A673 (cell line): Measurements from ENCODE around the gene DRC7. TPM values are rescaled to one million over a fixed set of nuclear protein-coding genes. Genes with fewer than 3 reads are reported as not detected.

ENCODE experiments used
- BruUV-seq: library from RNA; stranded (reverse); fragments of 400-500 nt; replicated peaks from 2 replicates; lab custom pipeline; 2021; lab: Mats Ljungman, UMichigan
- CTCF ChIA-PET: fragments of 300-600 bp; sonication (Branson Sonifier 250); formaldehyde crosslinking; loops from one replicate; lab custom pipeline; 2022; ENCODE audit warnings: antibody characterized with exemption; lab: Charles Lee
- POLR2A ChIA-PET: fragments of 300-600 bp; sonication (Branson Sonifier 250); formaldehyde crosslinking; loops from one replicate; lab custom pipeline; 2022; ENCODE audit warnings: antibody characterized with exemption; ENCODE audit not compliant: low non-redundant PET; lab: Charles Lee
- DNase-seq: peaks from one replicate; pipeline ENCODE4 v3.0.0-alpha.2; 2015; ENCODE audit warnings: low spot score
- H3K27ac ChIP-seq: fragments of 200-600 bp; sonication (generic); 2 replicates; pipeline ENCODE4 v1.5.1; 2016; ENCODE audit warnings: mixed run types, low read depth, mild to moderate bottlenecking, mixed read lengths, antibody characterized with exemption, low read length; ENCODE audit not compliant: poor library complexity, severe bottlenecking
- H3K27me3 ChIP-seq: fragments of 200-600 bp; sonication (generic); replicated peaks from 2 replicates; pipeline ENCODE4 v1.6.1; 2017; ENCODE audit warnings: mixed run types, low read depth, mild to moderate bottlenecking, mixed read lengths, antibody characterized with exemption, low read length; ENCODE audit not compliant: insufficient read depth, poor library complexity
- H3K36me3 ChIP-seq: fragments of 200-600 bp; sonication (generic); 2 replicates; pipeline ENCODE4 v1.6.1; 2016; ENCODE audit warnings: mixed run types, mild to moderate bottlenecking, mixed read lengths, antibody characterized with exemption, low read length; ENCODE audit not compliant: insufficient read depth, poor library complexity, severe bottlenecking
- H3K4me1 ChIP-seq: fragments of 200-600 bp; sonication (generic); 2 replicates; pipeline ENCODE4 v1.6.1; 2017; ENCODE audit warnings: mixed run types, mild to moderate bottlenecking, mixed read lengths, antibody characterized with exemption, low read length; ENCODE audit not compliant: insufficient read depth, poor library complexity, severe bottlenecking
- H3K4me3 ChIP-seq: fragments of 200-600 bp; sonication (generic); 2 replicates; pipeline ENCODE4 v1.5.1; 2016; ENCODE audit warnings: low read depth, mixed run types, mild to moderate bottlenecking, mixed read lengths, low read length; ENCODE audit not compliant: poor library complexity, severe bottlenecking
- H3K9me3 ChIP-seq: fragments of 200-600 bp; sonication (generic); 2 replicates; pipeline ENCODE4 v1.6.1; 2016; ENCODE audit warnings: mixed run types, low read depth, mild to moderate bottlenecking, mixed read lengths, antibody characterized with exemption, low read length; ENCODE audit not compliant: poor library complexity, severe bottlenecking
- CTCF ChIP-seq: fragments of 300-800, 200-600 bp; sonication (generic); conservative IDR thresholded peaks from 2 replicates; pipeline ENCODE4 v1.5.1; 2017; ENCODE audit warnings: low read depth, mild to moderate bottlenecking, antibody characterized with exemption, low read length, moderate library complexity, mixed read lengths
- EZH2 ChIP-seq: fragments of 200-600 bp; sonication (generic); IDR thresholded peaks from 2 replicates; pipeline ENCODE4 v1.6.1; 2017; ENCODE audit warnings: borderline replicate concordance, low read depth, mild to moderate bottlenecking, mixed read lengths, antibody characterized with exemption, low read length; ENCODE audit not compliant: poor library complexity, severe bottlenecking
- intact Hi-C: fragments of 100-400 bp; cut with micrococcal nuclease; formaldehyde crosslinking; loops from one replicate; pipeline ENCODE4 v1.10.0; 2022; ENCODE audit not compliant: unreplicated experiment
- total RNA-seq: library from RNA; stranded (reverse); gene quantifications from 2 replicates; pipeline ENCODE4 v1.2.3, GENCODE V29; 2021

DRC7 gene
- total RNA-seq, 1 experiment from 2014 or later = not detected

- ChIA-PET CTCF (no interaction called here), POLR2A (no interaction called here)
- H3K27me3 ChIP-seq = no peaks in the 10 kb centered on the region
- no peak for DNase-seq
- intact Hi-C loops = no loop called here
- no TSS peak for BruUV-seq
- no peak overlapping the region for H3K4me3 ChIP-seq
- TF ChIP-seq CTCF (no peak), EZH2 (no peak)
- H3K4me1 ChIP-seq = peaks cover 3% of the 10 kb centered on the region
- H3K36me3 ChIP-seq = no peaks in the 10 kb centered on the region
- no peaks in the 10 kb centered on the region for H3K9me3 ChIP-seq
- H3K27ac ChIP-seq = no peak overlapping the region
Observed at GRCh38 chr16:57682809-57683635, 11.6 kb upstream of the DRC7 start.

GRCh38 chr16:57683636-57684545 is 10.7 kb upstream of the DRC7 start:
- no peaks in the 10 kb centered on the region for H3K9me3 ChIP-seq
- TF ChIP-seq EZH2 = no peak
- no peak for TF ChIP-seq CTCF
- no peak for DNase-seq
- no peak overlapping the region for H3K27ac ChIP-seq
- no TSS peak for BruUV-seq
- H3K4me3 ChIP-seq = no peak overlapping the region
- ChIA-PET POLR2A (no interaction called here), CTCF (no interaction called here)
- H3K27me3 ChIP-seq = no peaks in the 10 kb centered on the region
- peaks cover 3% of the 10 kb centered on the region for H3K4me1 ChIP-seq
- intact Hi-C loops = no loop called here
- no peaks in the 10 kb centered on the region for H3K36me3 ChIP-seq

- H3K27ac ChIP-seq = no peak overlapping the region
- no TSS peak for BruUV-seq
- no peaks in the 10 kb centered on the region for H3K9me3 ChIP-seq
- intact Hi-C loops = no loop called here
- no peak for DNase-seq
- TF ChIP-seq EZH2 (no peak), CTCF (no peak)
- no peaks in the 10 kb centered on the region for H3K27me3 ChIP-seq
- H3K4me1 ChIP-seq = peaks cover 3% of the 10 kb centered on the region
- H3K36me3 ChIP-seq = no peaks in the 10 kb centered on the region
- CTCF ChIA-PET = no interaction called here
- no peak overlapping the region for H3K4me3 ChIP-seq
- POLR2A ChIA-PET = no interaction called here
Observed at GRCh38 chr16:57684626-57685358, 9.8 kb upstream of the DRC7 start.
